ENCODE data around the gene CFAP92.
"Not testable (repeated sequence)": the region's sequence is repeated elsewhere in the genome, so short reads cannot be mapped to it uniquely, and the experiment has no call there.

CFAP92 gene

GRCh38 chr3:128956440-128956839 lies 37.4 kb downstream of the CFAP92 start:
- H3K27ac ChIP-seq = no peak overlapping the region
- no peak overlapping the region for H3K4me3 ChIP-seq

- Histone ChIP-seq H3K4me3 (no peak overlapping the region), H3K27ac (no peak overlapping the region)
These were observed 43.5 kb downstream of the CFAP92 start for GRCh38 chr3:128950223-128950938.

- Histone ChIP-seq H3K4me3 (no peak overlapping the region), H3K27ac (no peak overlapping the region)
These were observed 44.7 kb downstream of the CFAP92 start for GRCh38 chr3:128949158-128949557.

- no peak overlapping the region for H3K27ac ChIP-seq
- H3K4me3 ChIP-seq = no peak overlapping the region
These were observed 47.5 kb downstream of the CFAP92 start for GRCh38 chr3:128946411-128946810.

GRCh38 chr3:128945878-128946175 lies 48.0 kb downstream of the CFAP92 start:
- H3K27ac ChIP-seq = no peak overlapping the region
- no peak overlapping the region for H3K4me3 ChIP-seq

- no peak overlapping the region for H3K27ac ChIP-seq
- no peak overlapping the region for H3K4me3 ChIP-seq
These were observed 48.6 kb downstream of the CFAP92 start for GRCh38 chr3:128945041-128945877.

- H3K27ac ChIP-seq = no peak overlapping the region
- H3K4me3 ChIP-seq = no peak overlapping the region
These were observed 51.5 kb downstream of the CFAP92 start for GRCh38 chr3:128942161-128942952.

GRCh38 chr3:128940252-128940651 lies 53.6 kb downstream of the CFAP92 start:
- Histone ChIP-seq H3K27ac (no peak overlapping the region), H3K4me3 (no peak overlapping the region)

GRCh38 chr3:128936341-128936740 lies 57.5 kb downstream of the CFAP92 start:
- Histone ChIP-seq H3K4me3 (no peak overlapping the region), H3K27ac (peak overlapping the region in 1 of 21 experiments; percentile 39)

GRCh38 chr3:128935922-128936321 lies 58.0 kb downstream of the CFAP92 start:
- H3K4me3 ChIP-seq = no peak overlapping the region
- peak overlapping the region in 2 of 21 experiments; percentile 39 to 55 for H3K27ac ChIP-seq

- no peak overlapping the region for H3K4me3 ChIP-seq
- peak overlapping the region in 3 of 21 experiments; percentile 3 to 62 (median 62) for H3K27ac ChIP-seq
These were observed 60.0 kb downstream of the CFAP92 start for GRCh38 chr3:128933922-128934253.

GRCh38 chr3:128933213-128933921 lies 60.5 kb downstream of the CFAP92 start:
- Histone ChIP-seq H3K27ac (peak overlapping the region in 7 of 21 experiments; percentile 1 to 62 (median 30)), H3K4me3 (no peak overlapping the region)

- Histone ChIP-seq H3K4me3 (no peak overlapping the region), H3K27ac (peak overlapping the region in 6 of 21 experiments; percentile 17 to 62 (median 37))
These were observed 61.2 kb downstream of the CFAP92 start for GRCh38 chr3:128932516-128933212.

- no peak overlapping the region for H3K4me3 ChIP-seq
- no peak overlapping the region for H3K27ac ChIP-seq
These were observed 62.8 kb downstream of the CFAP92 start for GRCh38 chr3:128931046-128931445.

- H3K4me3 ChIP-seq = no peak overlapping the region
- no peak overlapping the region for H3K27ac ChIP-seq
These were observed 64.5 kb downstream of the CFAP92 start for GRCh38 chr3:128929364-128929763.

- H3K27ac ChIP-seq = peak overlapping the region in 3 of 21 experiments; percentile 20 to 77 (median 75)
- not testable (repeated sequence) for H3K4me3 ChIP-seq
These were observed 69.9 kb downstream of the CFAP92 start for GRCh38 chr3:128923986-128924385.

- no peak overlapping the region for H3K4me3 ChIP-seq
- H3K27ac ChIP-seq = peak overlapping the region in 5 of 21 experiments; percentile 20 to 77 (median 42)
These were observed 70.3 kb downstream of the CFAP92 start for GRCh38 chr3:128923576-128923975.

GRCh38 chr3:128922804-128923459 lies 70.9 kb downstream of the CFAP92 start:
- H3K4me3 ChIP-seq = no peak overlapping the region
- H3K27ac ChIP-seq = peak overlapping the region in 4 of 21 experiments; percentile 20 to 77 (median 58)

- Histone ChIP-seq H3K27ac (no peak overlapping the region), H3K4me3 (no peak overlapping the region)
These were observed 73.9 kb downstream of the CFAP92 start for GRCh38 chr3:128919988-128920387.

Measured in skin epidermis (tissue), 12 donors.